Activated CD4-positive, alpha-beta T cell treated with anti-CD3 and anti-CD28 coated beads, Interleukin-2, Interleukin-4, amounts not matched to agents 100 ng/mL and 50 ng/mL, durations not matched to agents 16 hours and 8 hours (primary cell): Measurements from ENCODE around the gene ZNF160.
"Not testable (repeated sequence)": the region's sequence is repeated elsewhere in the genome, so short reads cannot be mapped to it uniquely, and the experiment has no call there.

ENCODE experiments used
- DNase-seq: peaks from one replicate; pipeline ENCODE4 v3.0.0-alpha.2; 2020; ENCODE audit warnings: low spot score

ZNF160 gene

DNA sequence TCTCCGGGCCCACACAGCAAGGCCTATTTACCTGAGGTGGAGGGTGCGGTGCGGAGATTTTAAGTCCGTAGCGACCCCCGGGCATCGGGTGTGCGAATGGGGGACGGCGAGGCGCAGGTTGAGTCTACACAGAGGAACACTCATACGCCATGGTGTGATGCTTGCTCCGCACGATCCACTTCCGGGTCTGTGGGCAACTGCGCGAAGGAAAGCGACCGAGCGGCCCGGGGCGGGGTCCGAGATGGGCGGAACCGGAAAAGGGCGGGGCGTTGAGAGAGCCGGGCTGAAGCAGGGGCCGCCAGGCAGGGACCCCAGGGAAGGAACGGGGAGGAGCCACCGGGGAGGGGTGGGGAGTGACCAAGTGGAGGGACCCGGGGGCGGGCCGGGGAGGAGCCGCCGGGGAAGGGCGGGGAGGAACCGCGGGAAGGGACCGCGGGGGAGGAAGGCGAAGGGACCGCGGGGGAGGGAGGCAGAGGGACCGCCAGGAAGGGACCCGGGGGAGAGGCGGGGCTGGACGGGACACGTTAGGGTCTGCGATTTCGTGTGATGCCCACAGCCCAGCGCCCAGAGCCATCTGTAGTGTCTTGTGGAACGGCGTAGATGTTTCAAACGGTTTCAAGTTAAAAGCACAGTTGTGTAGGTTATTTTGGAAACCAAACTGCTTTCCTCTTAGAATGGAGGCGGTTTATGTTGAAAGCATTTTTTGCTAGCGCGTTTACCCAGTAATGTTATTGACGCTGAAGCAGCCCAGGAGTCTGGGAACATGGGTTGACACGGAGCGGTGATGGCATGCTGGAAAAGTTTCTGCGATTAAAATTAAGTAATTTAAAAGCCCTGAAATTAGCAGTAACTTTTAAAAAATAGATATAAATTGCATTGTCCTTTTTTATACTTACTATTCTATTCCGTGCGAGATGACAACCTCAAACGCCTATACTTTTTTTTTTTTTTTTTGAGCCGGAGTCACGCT lies at the start of gene ZNF160:
Gene ZNF160 (minus strand): TSS at position 189 of the 970 bp plus-strand sequence. CDS start 17,146 bp downstream, outside the sequence.
- DNase-seq: peak; percentile 96

DNA sequence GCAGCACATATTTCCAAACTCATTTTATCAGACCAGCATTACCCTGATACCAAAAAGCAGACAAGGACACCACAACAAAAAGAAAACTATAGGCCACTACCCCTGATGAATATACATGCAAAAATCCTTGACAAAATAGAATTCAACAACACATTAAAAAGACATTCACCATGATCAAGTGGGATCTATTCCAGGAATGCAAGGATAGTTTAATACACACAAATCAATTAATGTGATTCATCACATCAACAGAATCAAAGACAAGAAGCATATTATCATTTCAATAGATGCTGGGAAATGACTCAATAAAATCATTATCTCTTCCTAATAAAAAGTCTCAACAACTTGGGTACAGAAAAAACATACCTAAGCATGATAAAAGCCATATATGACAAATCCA lies 44.4 kb upstream of the ZNF160 start:
- DNase-seq: no peak

DNA sequence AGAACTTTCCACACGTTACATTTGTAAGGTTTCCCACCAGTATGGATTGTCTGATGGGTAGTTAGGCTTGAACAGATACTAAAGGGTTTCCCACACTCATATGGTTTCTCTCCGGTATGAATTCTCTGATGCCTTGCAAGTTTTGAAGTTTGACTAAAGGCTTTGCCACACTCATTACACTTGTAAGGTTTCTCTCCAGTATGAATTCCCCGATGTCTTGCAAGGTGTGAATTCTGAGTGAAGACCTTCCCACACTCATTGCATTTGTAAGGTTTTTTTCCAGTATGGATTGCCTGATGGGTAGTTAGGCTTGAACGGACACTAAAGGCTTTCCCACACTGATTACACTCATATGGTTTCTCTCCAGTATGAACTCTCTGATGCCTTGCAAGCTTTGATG lies 37.1 kb upstream of the ZNF160 start:
- no peak for DNase-seq

DNA sequence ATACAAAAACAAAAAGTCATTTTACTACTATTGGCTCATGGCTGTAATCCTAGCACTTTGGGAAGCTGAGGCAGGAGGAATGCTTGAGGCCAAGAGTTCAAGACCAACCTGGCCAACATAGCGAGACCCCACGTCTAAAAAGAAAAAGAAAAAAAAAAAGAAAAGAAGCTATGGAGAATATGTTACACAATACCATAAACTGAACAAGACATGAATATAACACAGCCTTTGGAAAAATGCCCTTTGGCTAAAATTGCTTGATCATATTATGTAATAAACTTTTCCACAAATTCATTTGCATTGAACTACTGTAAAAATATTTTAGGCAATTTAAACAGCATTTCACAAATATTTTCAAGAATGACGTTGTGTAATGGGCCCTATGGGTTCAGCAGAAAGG lies 33.2 kb upstream of the ZNF160 start:
- DNase-seq: no peak

DNA sequence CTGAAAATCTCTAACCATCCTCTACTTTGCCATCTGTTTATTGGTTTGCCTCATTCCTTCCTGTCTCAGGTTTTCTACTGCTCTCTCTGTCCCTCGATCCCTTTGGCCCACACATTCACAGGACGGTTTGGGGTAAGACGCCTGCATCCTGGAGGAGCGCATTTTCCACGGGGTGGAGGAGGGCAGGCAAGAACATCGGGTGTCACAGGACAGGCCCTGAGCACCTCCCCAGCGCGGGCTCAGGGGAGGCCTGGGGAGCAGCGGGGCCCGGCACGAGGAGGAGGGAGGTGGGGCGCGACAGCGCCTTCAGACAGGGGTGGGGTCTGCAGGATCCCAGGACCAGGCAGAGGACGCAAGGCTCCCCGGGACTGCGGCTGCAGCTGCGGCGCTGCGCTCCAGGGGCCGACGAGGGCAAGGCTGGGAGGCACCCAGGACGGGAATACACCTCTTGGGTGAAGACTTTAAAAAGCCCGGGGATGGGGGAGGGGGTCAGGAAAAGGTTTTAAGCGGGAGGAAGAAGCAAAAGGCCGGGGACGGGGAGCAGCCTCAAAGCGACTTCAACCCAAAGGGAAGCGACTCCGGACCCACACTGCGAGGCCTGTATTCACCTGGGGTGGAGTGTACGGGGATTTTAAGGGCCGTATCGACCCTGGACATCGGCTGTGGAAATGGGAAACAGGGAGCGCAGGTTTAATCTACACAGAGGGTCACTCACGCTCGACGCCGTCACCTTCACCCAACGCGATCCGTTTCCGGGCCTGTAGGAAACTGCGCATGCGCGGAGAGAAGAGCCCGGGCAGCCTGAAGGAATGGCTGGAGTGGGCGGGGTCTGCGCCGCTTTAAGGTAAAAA lies 29.1 kb upstream of the ZNF160 start, which contains the start of gene ZNF415:
Gene ZNF415 (minus strand): TSS at position 770 of the 851 bp plus-strand sequence. CDS start 10,234 bp downstream, outside the sequence.
- DNase-seq: peak; percentile 4

DNA sequence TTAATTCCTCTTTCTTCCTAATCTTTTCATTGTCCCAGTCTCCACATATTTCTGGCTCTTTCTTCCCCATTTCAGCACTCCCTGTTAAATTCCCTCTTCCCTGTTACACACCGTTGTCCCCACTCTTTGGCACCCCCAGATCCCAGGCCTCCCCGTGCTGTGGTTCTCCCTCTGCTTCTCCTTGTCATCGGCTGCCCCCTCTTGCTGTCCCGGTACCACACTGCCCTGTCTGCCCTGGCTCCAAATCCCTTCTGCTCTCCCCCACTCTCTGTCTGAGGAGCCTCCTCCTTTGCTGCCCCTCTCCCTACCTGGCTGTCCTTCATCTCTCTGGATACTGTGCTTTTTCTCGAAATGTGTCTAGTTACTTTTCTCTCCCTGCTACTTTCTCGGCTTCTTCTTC lies 28.5 kb upstream of the ZNF160 start:
- DNase-seq: no peak

DNA sequence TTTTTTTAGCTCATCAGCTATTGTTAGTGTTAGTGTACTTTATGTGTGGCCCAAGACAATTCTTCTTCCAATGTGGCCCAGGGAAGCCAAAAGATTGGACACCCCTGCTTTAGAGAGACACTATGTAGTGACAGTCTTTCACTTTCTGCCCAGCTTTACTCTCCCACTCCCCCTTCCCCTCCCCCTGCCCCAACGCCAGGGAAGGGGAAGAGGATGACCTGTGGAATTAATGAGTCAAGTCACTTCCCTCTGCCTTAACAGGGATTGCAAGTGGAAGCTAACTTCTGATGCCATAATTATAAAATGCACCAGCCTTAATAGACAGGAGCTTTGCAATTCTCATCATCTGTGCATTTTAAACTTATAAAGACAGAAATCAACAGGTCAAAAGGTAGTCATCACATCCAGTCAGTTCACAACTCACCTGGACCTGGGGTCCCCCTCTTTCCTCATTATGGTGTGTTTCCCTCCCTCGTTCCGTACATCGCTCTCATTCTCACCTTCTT lies 27.9 kb upstream of the ZNF160 start:
- DNase-seq: no peak

DNA sequence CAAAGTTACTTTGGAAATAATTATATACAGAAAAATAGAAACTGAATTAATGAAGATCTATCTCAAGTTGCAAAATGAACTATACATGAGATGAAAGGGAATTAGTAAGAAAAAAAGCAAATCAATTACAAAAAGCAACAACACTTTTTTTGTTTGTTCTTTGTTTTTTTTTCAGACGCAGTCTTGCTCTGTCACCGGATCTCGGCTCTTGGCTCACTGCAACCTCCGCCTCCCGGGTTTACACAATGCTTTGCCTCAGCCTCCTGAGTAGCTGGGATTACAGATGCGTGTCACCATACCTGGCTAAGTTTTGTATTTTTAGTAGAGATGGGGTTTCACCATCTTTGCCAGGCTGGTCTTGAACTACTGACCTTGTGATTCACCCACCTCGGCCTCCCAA lies 27.3 kb upstream of the ZNF160 start:
- DNase-seq: no peak

DNA sequence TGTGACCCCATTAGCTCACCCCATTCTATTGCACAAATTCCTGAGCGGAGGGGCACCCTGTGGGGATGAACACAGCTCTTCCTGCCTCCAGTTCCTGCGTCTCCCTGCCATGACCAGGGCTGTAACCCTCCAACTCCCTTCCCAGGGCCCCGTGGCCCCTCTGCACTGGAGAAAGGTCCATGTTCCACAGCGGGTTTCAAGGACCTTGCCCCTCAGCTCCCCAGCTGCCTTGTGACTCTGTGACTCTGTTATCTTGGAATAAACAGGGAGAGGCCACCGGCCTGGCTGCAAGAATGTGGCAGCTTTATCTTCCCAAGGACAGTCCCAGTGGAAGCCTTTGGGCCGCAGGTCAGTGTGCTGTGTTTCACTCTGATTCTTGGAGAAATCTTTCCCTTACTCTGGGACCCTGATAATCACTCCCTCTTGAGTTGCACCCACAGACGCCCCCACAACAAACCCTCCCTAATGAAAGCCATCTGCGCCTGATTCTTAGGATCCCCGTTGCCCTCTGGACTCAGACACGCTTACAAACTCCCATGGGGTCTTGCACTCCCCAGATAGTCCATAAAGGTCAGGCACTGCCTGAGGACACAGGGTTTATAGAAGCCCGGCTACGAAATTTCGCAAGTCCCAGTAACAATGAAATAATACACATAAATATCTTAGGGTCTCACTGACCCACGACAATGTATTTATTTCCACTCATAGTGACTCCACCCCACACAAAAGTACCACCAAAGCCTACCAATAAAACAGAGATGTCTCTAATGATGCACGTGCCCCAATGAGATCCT lies 23.7 kb upstream of the ZNF160 start:
- DNase-seq: not testable (repeated sequence)

DNA sequence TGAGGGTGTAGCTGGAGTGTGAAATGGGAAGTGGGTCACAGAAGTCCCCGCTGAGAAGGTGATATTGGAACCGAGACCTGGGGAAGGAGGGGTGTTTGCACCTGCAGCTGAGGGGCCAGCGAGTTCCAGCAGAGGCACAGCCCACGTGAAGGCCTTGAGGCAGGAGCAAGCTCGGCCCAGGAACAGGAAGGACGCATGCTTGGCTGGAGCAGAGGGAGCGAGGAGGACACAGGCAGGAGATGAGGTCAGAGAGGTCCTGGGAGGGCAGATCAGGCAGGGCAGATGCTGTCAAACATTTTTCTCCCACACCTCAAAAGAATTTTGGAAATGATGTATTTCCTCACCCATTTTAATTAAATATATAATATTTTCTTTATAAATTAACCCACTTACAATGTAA lies 20.2 kb upstream of the ZNF160 start:
- no peak for DNase-seq

DNA sequence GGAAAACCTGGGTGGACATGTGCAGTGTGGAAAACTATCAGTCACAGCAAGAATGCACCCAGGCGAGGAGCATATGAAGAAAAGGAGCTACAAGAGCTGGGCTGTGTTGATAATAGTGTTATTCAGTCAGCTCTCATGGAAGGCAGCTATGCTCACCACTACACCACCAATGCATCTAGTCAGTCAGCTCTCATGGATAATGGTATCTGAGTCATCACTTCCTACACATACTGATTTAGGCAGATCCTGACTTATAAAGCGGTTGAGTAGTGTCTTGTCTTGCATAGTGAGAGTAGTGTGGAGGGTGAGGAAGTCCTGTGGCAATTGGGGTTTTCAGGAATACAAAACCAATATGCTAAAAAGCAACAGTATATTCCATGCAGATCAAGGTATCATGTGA lies 9.1 kb upstream of the ZNF160 start:
- DNase-seq: no peak

DNA sequence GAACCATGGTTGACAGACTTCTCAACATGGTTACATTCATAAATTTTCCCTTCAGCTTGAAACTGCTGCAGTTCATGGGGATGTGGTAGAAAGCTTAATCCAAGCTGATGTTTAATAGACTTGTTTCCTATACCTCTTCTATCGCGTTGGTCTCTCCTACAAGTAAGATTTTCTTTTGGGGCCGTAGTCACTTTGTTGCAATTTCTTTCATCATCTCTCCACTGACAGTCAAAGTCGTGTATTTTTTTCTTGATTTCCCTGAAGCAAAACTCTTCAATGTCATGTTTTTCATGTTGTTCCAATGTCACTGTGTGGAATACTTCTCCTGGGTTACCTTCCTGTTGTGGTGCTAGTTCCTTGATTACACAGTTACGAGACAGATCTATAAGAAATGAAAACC lies 6.3 kb upstream of the ZNF160 start:
- no peak for DNase-seq

DNA sequence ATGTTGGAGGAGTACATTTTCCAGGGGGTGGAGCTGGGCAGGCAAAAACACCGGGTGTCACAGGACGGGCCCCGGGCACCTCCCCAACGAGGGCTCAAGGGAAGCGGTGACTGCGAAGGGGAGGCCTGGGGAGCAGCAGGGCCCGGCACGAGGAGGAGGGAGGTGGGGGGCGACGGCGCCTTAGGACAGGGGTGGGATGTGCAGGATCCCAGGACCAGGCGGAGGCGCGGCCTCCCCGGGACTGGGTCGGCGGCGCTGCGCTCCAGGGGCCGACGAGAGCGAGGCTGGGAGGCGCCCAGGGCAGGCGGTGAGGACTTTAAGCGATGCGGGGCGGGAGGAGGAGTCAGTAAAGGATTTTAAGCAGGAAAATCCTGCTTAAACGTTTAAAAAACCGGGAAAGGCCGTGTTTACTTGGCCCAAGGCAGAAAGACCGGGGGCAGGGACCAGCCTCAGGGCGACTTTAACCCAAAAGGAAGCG lies 427 bp downstream of the ZNF160 start:
- peak; percentile 31 for DNase-seq

DNA sequence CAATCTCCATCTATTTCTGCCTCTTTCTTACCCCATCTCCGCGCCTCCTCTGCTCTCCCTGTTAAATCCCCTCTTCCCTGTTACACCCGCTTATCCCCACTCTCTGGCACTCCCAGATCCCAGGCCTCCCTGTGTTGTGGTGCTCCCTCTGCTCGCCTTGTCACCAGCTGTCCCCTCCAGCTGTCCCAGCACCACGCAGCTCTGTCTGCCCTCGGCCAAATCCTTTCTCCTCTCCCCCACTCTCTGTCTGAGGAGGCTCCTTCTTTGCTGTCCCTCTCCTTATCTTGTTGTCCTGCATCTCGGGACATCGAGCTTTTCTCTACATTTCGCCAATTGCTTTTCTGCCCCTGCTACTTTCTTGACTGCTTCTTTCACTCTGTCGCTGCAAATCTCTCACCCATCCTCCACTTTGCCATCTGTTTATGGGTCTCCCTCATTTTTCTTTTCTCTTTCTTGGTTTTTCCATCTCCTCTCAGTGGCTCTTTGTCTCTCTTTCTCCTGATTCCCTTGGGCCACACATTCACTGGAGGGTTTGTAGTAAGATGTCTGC lies 941 bp downstream of the ZNF160 start:
- no peak for DNase-seq

DNA sequence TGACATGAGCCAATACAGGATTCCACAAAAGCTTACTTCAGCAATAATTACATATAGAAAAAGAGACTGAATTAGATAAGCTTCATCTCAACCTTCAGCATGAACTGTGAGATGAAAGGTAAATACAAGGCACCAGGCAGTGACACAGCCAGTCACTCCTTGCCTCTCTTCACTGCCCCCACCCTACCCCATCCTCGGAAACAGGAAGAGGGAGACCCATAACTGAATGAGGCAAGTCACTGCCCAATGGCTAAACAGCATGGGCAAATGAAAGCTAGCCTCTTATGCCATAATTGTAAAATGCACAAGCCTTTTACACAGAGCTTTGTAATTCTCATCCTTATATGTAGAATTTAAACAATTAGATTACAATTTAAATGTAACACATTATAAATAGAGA lies 1.7 kb downstream of the ZNF160 start:
- DNase-seq: no peak

DNA sequence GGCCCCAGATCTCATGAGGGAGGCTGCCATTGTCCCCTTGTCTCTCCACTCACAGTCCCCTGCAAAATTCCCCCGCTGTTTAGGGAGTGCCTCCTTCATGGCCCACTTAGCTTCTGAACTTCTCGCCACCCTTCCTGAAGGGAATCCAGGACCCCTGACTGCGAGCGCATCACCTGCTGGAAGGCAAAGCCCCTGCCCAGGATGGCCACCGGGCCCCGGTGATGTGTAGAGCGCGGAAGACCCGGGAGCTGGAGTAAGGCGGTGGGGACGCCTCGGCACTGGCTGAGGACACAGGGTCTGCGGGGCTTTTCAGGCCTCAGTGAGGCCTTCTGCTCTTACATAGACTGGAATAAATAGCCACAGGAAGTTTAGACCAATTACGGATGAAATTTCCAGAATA lies 4.7 kb downstream of the ZNF160 start:
- DNase-seq: not testable (repeated sequence)

DNA sequence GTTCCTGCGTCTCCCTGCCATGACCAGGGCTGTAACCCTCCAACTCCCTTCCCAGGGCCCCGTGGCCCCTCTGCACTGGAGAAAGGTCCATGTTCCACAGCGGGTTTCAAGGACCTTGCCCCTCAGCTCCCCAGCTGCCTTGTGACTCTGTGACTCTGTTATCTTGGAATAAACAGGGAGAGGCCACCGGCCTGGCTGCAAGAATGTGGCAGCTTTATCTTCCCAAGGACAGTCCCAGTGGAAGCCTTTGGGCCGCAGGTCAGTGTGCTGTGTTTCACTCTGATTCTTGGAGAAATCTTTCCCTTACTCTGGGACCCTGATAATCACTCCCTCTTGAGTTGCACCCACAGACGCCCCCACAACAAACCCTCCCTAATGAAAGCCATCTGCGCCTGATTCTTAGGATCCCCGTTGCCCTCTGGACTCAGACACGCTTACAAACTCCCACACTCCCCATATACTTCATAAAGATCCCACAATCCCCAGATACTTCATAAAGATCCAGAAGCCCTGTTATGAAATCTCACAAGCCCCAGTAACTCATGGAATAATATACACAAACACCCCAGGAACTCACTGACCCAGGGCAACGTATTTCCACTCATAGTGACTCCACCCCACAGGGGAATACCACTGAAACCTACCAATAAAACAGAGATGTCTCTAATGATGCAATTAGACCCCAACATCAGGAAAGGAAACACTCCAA lies 6.1 kb downstream of the ZNF160 start:
- not testable (repeated sequence) for DNase-seq

DNA sequence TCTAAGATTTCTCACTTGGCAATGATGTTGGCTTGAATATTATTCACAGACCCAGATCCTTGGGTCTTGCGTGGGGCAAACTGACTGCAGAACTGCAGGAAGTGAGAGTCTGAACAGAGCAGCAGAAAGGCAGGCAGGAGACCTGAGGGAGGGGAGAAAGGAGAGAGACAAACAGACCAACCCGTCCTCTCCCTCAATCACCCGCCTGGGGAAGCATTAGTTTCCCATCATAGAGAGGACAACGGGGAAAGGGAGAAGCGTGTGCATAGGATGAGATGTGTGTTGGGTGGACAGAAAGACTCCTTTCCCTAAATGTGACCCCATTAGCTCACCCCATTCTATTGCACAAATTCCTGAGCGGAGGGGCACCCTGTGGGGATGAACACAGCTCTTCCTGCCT lies 6.6 kb downstream of the ZNF160 start:
- DNase-seq: not testable (repeated sequence)

DNA sequence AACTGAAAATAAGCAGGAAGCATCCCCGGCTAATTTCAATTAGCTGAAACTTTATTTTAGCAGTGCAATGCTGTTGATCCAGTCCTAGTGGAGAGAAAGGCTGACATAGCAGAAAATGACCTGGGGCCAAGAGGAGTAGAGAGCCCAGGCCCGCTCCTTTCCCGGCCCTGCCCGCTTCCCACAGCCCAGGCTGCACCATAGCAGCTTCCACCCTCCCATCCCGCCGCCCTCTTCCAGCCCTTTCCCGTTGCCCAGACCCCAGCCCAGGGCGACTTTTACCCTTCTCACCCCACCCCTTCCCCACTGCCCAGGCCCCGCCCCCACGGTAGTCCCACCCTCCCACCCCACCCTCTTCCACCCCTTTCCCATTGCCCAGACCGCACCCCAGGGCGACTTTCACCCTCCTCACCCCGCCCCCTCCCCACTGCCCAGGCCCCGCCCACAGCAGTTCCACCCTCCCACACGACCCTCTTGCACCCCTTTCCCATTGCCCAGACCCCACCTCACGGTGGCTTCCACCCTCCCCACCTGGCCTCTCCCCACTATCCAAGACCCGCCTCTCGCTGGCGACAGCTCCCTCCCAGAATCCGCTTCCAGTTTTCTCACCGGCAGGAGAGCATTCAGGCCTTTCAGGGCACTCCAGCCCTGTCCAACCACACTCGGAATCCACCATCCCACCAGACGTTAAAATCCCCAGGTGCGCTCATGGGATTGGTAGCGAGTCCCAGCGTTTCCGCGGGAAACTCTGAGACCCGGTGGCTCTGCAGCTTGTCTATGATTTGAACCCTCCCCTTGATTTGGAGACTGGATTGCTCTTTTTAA lies 8.3 kb downstream of the ZNF160 start:
- no peak for DNase-seq

DNA sequence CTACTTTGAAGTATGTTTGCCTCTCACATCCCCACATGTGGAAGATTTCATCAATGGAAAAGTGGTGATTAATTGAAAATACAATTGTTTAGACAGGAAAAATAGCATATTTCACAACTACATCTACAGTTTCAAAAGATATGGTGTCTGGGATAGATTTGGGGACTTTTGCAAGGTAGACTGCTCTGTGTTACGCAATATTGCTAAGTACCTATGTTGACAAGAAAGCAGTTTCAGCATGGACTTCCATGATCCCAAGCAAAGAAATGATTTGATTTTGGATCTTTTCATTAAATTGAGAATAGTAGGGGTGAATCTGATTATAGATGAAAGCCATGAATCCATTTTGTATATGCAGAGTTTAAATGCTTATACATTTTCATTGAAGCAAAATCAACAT lies 10.5 kb downstream of the ZNF160 start:
- no peak for DNase-seq
